ENCODE measurements around the gene LCN12. TPM values are rescaled to one million over a fixed set of nuclear protein-coding genes. Genes with fewer than 3 reads are reported as not detected.

The LCN12 gene
- total RNA-seq, 2 experiments from 2014 or later = 0.73 to 0.89 TPM

GRCh38 chr9:136925414-136926153 lies 26.5 kb upstream of the LCN12 start:
- CTCF ChIA-PET = interaction anchor here (0.9 to 1.1 kb wide), 2 partner anchors 11 to 23 kb away, joined by 3 to 4 read pairs; no protein-coding TSS in a partner anchor
- POLR2A ChIA-PET = no interaction called here

GRCh38 chr9:136926154-136926704 lies 25.8 kb upstream of the LCN12 start:
- ChIA-PET POLR2A (no interaction called here), CTCF (interaction anchor here (1.1 to 1.4 kb wide), 2 partner anchors 11 to 25 kb away, joined by 3 to 4 read pairs; no protein-coding TSS in a partner anchor)

GRCh38 chr9:136926749-136927148 lies 25.3 kb upstream of the LCN12 start:
- CTCF ChIA-PET = interaction anchor here (0.9 to 1.4 kb wide), 3 partner anchors 10 to 40 kb away, joined by 3 to 4 read pairs (median 3); partner anchors contain the start of gene TRAF2
- POLR2A ChIA-PET = no interaction called here

GRCh38 chr9:136927343-136928271 lies 24.5 kb upstream of the LCN12 start:
- ChIA-PET POLR2A (no interaction called here), CTCF (interaction anchor here (0.9 to 1.4 kb wide), 2 partner anchors 26 to 41 kb away, joined by 3 read pairs; partner anchors contain the start of gene TRAF2)

GRCh38 chr9:136928591-136928990 lies 23.5 kb upstream of the LCN12 start:
- ChIA-PET CTCF (no interaction called here), POLR2A (no interaction called here)

- CTCF ChIA-PET = interaction anchor here (0.8 to 1.2 kb wide), 2 partner anchors 123 to 139 kb away, joined by 3 read pairs; partner anchors contain the start of gene TMEM141
- POLR2A ChIA-PET = no interaction called here
Observed at GRCh38 chr9:136930014-136930413, 22.1 kb upstream of the LCN12 start.

GRCh38 chr9:136931611-136932130 lies 20.4 kb upstream of the LCN12 start:
- POLR2A ChIA-PET = interaction anchor here (0.6 to 0.7 kb wide), 2 partner anchors 98 to 244 kb away, joined by 5 to 6 read pairs; no protein-coding TSS in a partner anchor
- CTCF ChIA-PET = interaction anchor here (0.7 to 1.2 kb wide), 2 partner anchors 45 to 89 kb away, joined by 4 to 6 read pairs; partner anchors contain the start of gene AJM1

GRCh38 chr9:136934277-136934676 lies 17.8 kb upstream of the LCN12 start:
- CTCF ChIA-PET = no interaction called here
- POLR2A ChIA-PET = interaction anchor here (0.6 kb wide), 1 partner anchor 58 kb away, joined by 3 read pairs; the partner anchor contains the start of gene PAXX

- CTCF ChIA-PET = no interaction called here
- POLR2A ChIA-PET = no interaction called here
Observed at GRCh38 chr9:136935651-136936050, 16.4 kb upstream of the LCN12 start.

- POLR2A ChIA-PET = interaction anchor here (0.6 kb wide), 1 partner anchor 22 kb away, joined by 5 read pairs; no protein-coding TSS in a partner anchor
Observed at GRCh38 chr9:136936645-136937170, 15.4 kb upstream of the LCN12 start.

GRCh38 chr9:136937186-136938001 lies 14.7 kb upstream of the LCN12 start:
- POLR2A ChIA-PET = interaction anchor here (0.6 kb wide), 2 partner anchors 22 to 52 kb away, joined by 5 read pairs; no protein-coding TSS in a partner anchor
- CTCF ChIA-PET = interaction anchor here (0.6 to 1.7 kb wide), 4 partner anchors 10 to 154 kb away, joined by 3 to 5 read pairs (median 4); no protein-coding TSS in a partner anchor

More at GRCh38 chr9:136936645-136937170, 15.4 kb upstream of the LCN12 start:
- CTCF ChIA-PET = interaction anchor here (0.7 to 1.7 kb wide), 2 partner anchors 10 to 80 kb away, joined by 3 to 4 read pairs; no protein-coding TSS in a partner anchor

GRCh38 chr9:136939431-136939995 lies 12.6 kb upstream of the LCN12 start:
- ChIA-PET POLR2A (interaction anchor here (0.9 to 1.0 kb wide), 2 partner anchors 21 to 125 kb away, joined by 3 to 5 read pairs; no protein-coding TSS in a partner anchor), CTCF (no interaction called here)

- CTCF ChIA-PET = no interaction called here
- POLR2A ChIA-PET = interaction anchor here (1.0 kb wide), 1 partner anchor 126 kb away, joined by 5 read pairs; no protein-coding TSS in a partner anchor
Observed at GRCh38 chr9:136939996-136940525, 12.0 kb upstream of the LCN12 start.

- ChIA-PET CTCF (no interaction called here), POLR2A (no interaction called here)
Observed at GRCh38 chr9:136940526-136941230, 11.4 kb upstream of the LCN12 start.

GRCh38 chr9:136941231-136942111 lies 10.6 kb upstream of the LCN12 start:
- ChIA-PET POLR2A (no interaction called here), CTCF (interaction anchor here (1.8 kb wide), 1 partner anchor 97 kb away, joined by 3 read pairs; no protein-coding TSS in a partner anchor)

All from activated CD8-positive, alpha-beta memory T cell treated with anti-CD3 and anti-CD28 coated beads for 36 hours (primary cell).